GDM1 (cell line): ENCODE results near the gene TRIOBP.
"Not testable (repeated sequence)": the region's sequence is repeated elsewhere in the genome, so short reads cannot be mapped to it uniquely, and the experiment has no call there.

Source experiments
- DNase-seq: peaks from one replicate; lab custom pipeline; 2025; lab: John Stamatoyannopoulos, UW

Gene TRIOBP, protein sequence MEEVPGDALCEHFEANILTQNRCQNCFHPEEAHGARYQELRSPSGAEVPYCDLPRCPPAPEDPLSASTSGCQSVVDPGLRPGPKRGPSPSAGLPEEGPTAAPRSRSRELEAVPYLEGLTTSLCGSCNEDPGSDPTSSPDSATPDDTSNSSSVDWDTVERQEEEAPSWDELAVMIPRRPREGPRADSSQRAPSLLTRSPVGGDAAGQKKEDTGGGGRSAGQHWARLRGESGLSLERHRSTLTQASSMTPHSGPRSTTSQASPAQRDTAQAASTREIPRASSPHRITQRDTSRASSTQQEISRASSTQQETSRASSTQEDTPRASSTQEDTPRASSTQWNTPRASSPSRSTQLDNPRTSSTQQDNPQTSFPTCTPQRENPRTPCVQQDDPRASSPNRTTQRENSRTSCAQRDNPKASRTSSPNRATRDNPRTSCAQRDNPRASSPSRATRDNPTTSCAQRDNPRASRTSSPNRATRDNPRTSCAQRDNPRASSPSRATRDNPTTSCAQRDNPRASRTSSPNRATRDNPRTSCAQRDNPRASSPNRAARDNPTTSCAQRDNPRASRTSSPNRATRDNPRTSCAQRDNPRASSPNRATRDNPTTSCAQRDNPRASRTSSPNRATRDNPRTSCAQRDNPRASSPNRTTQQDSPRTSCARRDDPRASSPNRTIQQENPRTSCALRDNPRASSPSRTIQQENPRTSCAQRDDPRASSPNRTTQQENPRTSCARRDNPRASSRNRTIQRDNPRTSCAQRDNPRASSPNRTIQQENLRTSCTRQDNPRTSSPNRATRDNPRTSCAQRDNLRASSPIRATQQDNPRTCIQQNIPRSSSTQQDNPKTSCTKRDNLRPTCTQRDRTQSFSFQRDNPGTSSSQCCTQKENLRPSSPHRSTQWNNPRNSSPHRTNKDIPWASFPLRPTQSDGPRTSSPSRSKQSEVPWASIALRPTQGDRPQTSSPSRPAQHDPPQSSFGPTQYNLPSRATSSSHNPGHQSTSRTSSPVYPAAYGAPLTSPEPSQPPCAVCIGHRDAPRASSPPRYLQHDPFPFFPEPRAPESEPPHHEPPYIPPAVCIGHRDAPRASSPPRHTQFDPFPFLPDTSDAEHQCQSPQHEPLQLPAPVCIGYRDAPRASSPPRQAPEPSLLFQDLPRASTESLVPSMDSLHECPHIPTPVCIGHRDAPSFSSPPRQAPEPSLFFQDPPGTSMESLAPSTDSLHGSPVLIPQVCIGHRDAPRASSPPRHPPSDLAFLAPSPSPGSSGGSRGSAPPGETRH (N-terminal part only)

DNA sequence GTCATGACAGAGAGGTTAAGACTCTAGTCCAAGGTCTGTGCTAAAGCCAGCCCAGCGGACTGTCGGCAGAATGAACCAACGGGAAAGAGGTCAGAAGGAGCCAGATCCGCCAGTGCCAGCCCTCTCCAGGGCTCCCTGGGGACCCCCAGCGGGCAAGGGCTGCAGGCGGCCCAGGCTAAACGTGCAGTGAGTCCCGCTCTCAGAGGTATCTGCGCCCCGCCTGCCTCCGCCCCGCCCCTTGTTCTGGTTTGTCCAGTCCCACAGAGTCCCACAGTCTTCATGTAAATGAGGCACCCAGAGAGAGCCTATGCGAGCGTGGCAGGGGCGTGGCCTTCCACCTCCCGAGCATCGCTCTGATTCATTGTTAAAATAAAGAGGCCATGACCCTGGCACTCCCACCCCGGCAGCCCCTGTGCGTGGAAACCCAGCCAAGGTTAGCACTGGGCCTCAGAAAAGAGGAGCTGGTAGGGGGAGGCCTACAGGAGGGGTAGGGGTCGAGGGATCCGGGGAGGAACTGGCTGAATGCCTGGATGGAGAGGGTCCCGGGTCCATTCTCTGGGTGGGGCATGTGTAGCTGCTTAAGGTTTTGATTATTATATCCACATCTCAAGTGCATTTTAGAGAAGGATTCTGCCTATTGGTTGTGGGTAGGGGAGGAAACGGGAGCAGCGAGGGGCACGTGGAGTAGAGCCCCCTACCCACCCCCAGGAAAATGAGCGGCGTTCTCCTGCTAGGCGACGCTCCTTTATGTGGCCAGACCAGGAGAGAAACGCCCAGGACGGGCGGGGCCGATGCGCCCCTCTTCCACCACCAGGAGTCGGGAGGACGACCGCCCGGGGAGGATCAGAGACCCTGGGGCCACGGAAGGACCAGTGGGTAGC, at the start of gene TRIOBP:
TSS of gene TRIOBP (plus strand) at position 392 of the 881 bp plus-strand sequence. CDS start 4,318 bp downstream, outside the sequence.
- no peak for DNase-seq

DNA sequence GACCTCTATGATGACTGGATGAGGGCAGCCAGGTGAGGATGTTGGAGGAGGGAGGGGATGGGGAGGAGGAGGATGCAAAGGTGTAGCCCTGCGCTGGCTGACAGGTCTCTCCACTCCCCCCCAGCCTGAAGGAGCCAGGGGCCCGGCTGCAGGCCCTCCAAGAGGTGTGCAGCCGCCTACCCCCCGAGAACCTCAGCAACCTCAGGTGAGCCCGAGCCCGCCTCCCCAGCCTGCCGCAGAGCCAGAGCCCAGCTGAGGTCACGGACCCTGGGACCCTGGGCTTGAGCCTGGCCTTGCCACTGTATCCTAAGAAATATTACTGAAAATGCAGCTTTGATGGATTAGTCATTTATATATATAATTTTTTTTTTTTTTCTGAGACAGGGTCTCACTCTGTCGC, 49.5 kb upstream of the TRIOBP start:
- no peak for DNase-seq

DNA sequence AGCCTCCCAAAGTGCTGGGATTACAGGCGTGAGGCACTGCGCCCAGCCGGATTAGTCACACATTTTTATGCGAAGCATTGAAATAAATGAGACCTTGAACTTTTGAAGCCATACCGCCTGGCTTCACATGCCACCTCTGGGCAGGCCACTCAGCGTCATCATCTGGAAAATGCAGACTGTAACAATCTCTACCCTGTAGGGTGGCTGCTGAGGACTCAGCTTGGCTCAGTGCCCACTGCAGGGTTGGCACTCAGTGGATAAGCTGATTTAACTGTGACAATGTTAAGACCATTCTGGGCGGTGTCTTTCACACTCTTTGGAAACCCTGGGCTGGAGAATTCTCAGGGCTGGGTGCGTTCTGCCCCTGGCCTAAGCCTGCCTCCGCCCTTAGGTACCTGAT, 48.9 kb upstream of the TRIOBP start:
- no peak for DNase-seq

DNA sequence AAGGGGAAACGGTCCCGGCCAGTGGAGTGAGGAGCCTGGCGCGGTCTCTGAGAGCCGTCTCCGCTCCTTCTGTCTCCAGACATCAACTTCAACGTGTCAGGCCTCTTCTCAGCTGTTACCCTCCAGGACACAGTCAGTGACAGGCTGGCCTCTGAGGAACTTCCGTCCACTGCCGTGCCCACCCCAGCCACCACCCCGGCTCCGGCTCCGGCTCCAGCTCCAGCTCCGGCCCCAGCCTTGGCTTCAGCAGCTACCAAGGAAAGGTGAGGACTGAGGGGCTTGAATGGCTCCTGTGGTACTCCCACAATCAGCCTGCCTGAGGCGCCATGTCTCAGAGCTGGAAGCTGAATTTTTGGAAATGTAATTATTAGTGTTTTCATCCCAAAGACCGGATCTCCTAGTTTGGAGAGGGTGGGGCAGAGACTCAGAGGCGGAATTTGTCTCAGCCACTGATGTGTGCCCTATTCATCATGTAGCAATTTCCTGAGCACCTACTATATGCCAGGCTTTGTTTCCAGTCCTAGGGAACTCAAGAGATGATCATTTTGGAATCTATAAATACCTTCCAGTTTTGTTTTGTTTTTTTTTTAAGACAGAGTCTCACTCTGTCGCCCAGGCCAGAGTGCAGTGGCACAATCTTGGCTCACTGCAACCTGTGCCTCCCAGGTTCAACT, 46.2 kb upstream of the TRIOBP start:
- no peak for DNase-seq

DNA sequence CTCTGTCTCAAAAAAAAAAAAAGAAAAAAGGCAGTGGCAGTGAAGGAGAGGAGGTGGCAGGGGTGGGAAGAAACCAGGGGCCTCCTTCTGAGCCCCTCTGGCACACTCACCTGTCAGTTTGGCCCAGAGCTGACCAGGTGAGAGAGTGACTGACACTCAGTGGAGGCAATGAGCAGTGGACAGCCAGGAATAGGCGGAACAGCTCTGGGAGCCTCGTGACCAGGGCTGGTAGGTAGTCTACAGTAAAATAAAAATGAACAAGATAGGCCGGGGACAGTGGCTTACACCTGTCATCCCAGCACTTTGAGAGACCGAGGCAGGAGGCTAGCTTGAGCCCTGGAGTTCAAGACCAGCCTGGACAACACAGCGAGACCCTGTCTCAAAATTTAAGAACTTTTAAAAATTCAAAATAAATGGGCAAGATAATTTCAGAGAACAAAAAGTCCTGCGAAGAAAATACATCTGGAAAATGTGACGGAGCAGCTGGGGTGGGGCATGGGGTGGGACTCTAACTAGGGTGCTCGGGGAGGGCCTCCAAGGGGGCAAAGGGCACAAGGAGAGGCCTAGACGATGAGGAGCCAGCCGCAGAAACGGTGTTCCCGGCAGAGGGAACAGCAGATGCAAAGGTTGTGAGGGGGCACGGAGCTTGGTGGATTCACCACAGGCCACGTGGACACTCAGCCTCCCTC, 42.1 kb upstream of the TRIOBP start:
- no peak for DNase-seq

DNA sequence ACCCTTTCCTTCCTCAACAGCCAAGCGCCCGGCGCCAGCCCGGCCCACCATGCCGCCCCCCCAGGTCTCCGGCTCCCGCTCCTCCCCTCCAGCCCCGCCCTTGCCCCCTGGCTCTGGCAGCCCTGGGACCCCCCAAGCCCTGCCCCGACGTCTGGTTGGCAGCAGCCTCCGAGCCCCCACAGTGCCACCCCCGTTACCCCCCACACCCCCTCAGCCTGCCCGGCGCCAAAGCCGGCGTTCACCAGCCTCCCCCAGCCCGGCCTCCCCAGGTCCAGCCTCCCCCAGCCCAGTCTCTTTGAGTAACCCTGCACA, 41.6 kb upstream of the TRIOBP start:
- DNase-seq = no peak

DNA sequence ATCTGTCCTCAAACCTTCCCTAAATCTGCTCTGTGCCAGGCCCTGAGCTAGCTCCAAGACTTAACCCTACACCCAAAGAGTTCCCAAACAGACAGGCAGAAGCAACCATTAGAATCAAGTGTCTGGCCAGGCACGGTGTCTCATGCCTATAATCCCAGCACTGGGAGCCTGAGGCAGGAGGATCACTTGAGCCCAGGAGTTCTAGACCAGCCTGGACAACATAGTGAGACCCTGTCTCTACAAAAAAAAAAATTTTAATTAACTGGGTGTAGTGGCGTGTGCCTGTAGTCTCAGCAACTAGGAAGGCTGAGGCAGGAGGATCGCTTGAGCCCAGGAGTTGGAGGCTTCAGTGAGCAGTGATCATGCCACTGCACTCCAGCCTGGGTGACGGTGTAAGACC, 40.3 kb upstream of the TRIOBP start:
- not testable (repeated sequence) for DNase-seq

DNA sequence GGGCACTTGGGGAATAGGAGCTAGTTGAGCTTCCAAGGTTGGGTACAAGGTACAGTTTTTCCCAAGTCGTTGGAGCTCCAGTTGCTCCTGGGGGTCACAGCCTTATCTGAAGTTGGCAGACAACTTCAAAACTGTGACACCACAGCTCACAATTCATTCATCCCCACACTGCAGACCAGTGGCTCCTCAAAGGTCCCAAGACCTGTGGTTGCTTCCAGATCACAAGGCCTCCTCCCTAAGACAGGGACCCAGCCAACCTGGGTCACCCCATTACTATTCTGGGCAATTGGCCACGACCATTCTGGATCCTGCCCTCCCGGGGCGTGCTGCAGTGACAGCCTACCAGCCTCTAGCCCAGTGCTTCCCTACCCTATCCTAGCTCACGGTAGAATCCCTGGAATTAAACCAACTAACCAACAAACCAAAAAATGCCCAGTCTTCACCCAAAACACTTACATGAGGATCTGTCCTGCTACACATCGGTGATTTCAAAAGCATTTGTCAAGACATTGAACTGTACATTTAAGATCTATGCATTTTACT, 39.2 kb upstream of the TRIOBP start:
- no peak for DNase-seq

DNA sequence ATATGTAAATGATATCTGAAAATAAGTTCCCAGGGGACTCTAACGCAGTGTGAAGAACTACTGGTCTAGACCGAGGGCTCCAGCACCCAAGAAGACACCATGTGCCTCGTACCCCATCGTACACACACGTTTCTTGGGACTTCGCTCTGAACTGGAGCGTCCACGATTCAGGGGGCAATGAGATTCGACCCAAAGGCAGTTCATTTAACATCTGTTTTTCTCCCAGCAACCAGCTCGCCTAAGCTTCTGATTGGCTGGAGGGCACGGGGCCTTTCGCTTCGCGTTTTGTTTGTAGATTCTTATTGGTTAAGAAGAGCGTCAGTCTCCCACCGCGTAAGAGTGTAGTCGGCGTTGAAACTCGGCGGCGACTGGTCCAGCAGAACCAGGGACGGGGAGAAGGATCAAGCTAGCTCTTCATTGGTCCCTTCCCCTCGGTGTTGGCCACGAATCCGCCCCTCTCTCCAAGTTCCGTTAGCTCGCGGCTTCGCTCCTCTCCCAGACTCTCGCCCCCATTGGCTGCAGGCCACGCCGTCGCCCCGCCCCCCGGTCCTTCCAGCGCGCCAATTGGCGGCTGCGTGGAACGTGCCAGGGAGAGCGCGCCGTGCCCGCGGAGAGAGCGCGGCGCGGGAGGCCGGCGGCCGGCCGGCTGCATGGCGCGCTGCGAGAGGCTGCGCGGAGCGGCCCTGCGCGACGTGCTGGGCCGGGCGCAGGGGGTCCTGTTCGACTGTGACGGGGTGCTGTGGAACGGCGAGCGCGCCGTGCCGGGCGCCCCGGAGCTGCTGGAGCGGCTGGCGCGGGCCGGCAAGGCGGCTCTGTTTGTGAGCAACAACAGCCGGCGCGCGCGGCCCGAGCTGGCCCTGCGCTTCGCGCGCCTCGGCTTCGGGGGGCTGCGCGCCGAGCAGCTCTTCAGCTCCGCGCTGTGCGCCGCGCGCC, 38.4 kb upstream of the TRIOBP start, which contains the start of gene PDXP:
TSS of gene PDXP (plus strand) at position 591 of the 933 bp plus-strand sequence. CDS start at position 651, 60 bp downstream.
- DNase-seq = peak; percentile 100

DNA sequence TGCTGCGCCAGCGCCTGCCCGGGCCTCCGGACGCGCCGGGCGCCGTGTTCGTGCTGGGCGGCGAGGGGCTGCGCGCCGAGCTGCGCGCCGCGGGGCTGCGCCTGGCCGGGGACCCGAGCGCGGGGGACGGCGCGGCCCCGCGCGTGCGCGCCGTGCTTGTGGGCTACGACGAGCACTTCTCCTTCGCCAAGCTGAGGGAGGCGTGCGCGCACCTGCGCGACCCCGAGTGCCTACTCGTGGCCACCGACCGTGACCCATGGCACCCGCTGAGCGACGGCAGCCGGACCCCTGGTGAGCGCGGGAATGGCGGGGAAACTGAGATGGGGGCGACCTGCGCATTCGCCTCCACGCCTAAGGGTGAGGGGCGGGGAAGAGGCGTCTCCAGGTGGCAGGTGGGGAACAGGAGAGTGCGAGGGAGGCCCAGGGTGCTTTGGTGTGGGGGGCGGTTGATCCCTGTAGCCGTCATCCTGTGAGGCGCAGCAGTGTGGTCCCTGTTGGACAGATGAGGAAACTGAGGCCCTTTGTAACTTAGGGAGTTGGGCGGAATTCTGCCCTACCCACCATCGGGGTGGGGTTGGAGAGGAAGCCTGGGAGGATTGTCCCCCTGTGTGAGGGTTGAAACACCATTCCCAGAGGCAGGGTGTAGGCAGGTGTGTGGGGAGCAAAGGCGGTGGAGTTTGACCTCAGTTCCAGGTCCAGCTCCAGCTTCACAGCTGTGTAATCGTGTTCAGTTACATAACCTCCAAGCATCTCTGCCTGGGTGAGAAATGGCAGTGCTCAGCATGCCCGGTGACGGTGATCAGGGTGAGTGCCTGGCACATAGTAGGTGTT, 37.6 kb upstream of the TRIOBP start:
- peak; percentile 45 for DNase-seq

DNA sequence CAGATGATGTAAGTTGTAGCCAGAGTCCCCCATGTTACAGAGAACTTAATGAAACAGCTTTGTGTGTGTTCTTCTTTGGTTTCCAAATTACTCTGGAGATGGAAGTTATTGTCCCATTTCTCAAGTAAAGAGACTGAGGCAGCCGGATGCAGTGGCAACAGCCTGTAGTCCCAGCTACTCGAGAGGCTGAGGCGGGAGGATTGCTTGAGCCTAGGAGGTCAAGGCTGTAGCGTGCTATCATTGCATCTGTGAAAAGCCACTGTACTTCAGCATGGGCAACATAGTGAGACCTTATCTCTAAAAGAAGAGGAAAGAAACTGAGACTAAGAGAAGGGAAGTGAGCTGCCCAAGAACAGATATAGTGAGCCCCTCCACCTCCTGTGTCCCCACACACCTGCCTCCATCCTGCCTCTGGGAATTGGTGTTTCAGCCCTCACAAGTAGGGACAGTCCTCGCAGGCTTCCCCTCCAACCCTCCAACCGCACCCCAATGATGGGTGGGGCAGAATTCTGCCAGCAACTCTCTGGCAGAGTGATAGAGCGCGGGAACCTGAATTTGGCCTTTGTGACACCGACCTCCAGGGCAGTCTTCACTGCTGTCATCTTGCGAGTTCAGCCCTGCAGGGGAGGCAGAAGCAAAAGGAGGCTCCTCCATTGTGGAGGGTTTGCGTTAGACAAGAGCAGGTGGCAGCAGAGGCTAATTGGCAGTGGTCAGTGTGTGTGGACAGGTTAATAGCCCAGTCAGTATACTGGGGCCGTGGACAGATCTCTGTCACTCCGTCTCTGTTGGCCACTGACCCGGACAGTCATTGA, 36.7 kb upstream of the TRIOBP start:
- no peak for DNase-seq

DNA sequence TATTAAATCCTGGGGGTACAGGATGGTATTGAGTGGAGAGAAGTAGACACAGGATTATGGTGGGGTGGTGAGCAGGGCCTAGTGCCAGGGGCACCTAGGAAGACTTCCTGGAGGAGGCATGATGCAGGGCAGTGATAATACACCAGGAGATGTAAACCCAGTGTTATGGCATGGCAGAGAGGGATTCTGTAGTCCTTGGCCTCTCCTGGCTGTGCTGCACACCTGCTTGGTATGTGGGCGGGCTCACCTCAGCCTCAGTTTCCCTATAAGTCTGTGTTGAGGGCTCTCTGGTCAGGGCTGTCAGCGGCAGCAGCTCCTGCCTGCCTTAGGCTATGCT, 36.2 kb upstream of the TRIOBP start:
- no peak for DNase-seq

DNA sequence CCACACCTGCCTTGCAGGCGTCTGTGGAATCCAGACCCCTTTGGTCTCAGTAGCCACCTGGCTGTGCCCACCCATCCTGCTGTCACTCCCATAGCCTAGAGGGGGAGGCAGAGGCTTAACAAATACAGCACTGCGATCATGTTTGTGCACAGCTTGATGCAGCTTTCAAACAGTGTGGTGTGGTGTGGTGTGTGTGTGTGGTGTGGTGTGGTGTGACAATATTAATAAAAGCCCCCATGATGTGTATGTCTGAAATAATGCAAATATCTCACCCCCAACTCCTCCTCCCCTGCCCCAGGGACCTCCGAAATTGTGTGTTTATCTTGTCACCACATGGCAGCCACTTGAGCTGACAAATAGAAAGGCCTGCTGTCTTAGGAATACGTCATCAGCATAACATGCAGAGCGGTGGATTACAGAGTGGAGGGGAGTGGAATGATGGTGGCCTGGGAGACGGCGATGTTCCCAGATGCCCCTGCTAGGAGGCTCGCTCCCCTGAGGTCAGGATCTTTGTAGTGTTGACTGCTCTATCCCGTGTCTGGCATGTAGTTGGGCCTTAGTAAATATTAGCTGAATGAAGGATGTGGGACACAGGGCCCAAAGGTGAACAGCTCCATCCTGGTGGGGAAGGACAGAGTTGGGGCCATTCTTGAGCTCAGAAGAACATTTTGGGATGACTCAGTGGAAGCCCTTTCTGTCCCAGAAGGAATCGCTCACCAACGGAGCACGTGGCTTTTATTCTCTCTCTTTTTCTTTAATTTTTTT, 35.5 kb upstream of the TRIOBP start:
- no peak for DNase-seq

DNA sequence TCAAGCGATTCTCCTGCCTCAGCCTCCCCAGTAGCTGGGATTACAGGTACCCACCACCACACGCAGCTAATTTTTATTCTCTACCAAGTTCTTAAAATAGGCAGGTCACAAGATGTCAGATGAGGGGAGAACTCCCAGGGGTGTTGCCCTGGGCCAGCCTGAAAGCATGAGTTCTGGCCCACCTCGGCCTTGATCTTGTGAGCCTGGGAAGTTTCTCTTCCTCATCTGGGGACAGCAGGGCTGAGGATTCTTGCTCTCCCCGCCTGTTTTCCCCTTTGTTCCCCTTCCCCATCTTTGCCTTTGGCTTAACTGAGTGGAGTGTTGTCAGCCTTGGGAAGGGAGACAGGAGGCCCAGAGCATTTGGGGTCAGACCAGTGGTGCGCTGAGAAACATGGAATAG, 34.8 kb upstream of the TRIOBP start:
- no peak for DNase-seq

DNA sequence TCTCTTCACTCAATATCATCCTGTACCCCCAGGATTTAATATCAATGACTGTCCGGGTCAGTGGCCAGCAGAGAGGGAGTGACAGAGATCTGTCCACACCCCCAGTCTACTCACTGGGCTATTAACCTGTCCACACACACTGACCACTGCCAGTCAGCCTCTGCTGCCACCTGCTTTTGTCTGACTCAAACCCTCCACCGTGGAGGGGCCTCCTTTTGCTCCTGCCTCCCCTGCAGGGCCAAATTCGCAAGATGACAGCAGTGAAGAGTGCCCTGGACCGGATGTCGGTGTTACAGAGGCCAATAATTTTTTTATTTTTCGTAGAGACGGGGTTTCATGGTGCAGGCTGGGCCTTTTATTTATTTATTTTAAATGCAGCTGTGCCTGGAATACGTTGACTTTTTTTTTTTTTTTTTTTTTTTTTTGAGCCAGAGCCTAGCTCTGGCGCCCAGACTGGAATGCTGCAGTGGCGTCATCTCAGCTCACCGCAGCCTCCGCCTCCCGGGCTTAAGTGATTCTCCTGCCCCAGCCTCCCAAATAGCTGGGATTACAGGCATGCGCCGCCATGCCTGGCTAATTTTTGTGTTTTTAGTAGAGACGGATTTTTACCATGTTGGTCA, 33.2 kb upstream of the TRIOBP start:
- DNase-seq = no peak
